H1 (cell line): ENCODE results near the gene LRRFIP1. TPM values are rescaled to one million over a fixed set of nuclear protein-coding genes. Genes with fewer than 3 reads are reported as not detected.

Source experiments
- CTCF ChIA-PET: fragments of 300-600 bp; sonication (Branson Sonifier 250); formaldehyde crosslinking; loops from one replicate; lab custom pipeline; 2021; ENCODE audit not compliant: partially characterized antibody; lab: Charles Lee
- POLR2A ChIA-PET: fragments of 300-600 bp; sonication (Branson Sonifier 250); formaldehyde crosslinking; loops from one replicate; lab custom pipeline; 2021; ENCODE audit warnings: inconsistent platforms; ENCODE audit not compliant: partially characterized antibody; lab: Charles Lee
- DNase-seq, 2 experiments: peaks; one replicate each; pipeline versions ENCODE4 v3.0.0 to v3.0.0-alpha.2; 2010 to 2022; ENCODE audit warnings: low spot score in 2 of 2, low read depth in 1 of 2, mixed read lengths in 1 of 2
- FAIRE-seq: peaks from 2 replicates; lab custom pipeline; 2011; peaks lifted over from hg19 to GRCh38; lab: Jason Lieb, UNC
- H2AFZ ChIP-seq: 2 replicates; pipeline ENCODE4 v1.8.1; 2012; ENCODE audit warnings: low read length, inconsistent platforms
- H2AK5ac ChIP-seq: 2 replicates; pipeline ENCODE4 v1.6.1; 2013; ENCODE audit warnings: low read depth, low read length
- H2BK120ac ChIP-seq: replicated peaks from 2 replicates; pipeline ENCODE3; 2013; ENCODE audit warnings: low read depth, low read length, inconsistent platforms
- H2BK12ac ChIP-seq: 2 replicates; pipeline ENCODE4 v1.6.1; 2013; ENCODE audit warnings: low read depth, low read length
- H2BK15ac ChIP-seq: 2 replicates; pipeline ENCODE4 v1.6.1; 2013; ENCODE audit warnings: low read length
- H2BK20ac ChIP-seq: 2 replicates; pipeline ENCODE4 v1.6.1; 2013; ENCODE audit warnings: low read length
- H2BK5ac ChIP-seq: 2 replicates; pipeline ENCODE4 v1.6.1; 2013; ENCODE audit warnings: low read depth, low read length
- H3K14ac ChIP-seq: 2 replicates; pipeline ENCODE4 v1.6.1; 2013; ENCODE audit warnings: inconsistent platforms; ENCODE audit not compliant: insufficient read length
- H3K18ac ChIP-seq: 2 replicates; pipeline ENCODE4 v1.6.1; 2013; ENCODE audit warnings: low read length; ENCODE audit errors: extremely low read depth
- H3K23ac ChIP-seq: 2 replicates; pipeline ENCODE4 v1.6.1; 2013; ENCODE audit warnings: inconsistent platforms; ENCODE audit not compliant: insufficient read length
- H3K23me2 ChIP-seq: 2 replicates; pipeline ENCODE4 v1.6.1; 2013; ENCODE audit warnings: low read depth, low read length
- H3K27ac ChIP-seq: 2 replicates; pipeline ENCODE4 v1.6.1; 2011; ENCODE audit warnings: low read depth, low read length, inconsistent platforms
- H3K27me3 ChIP-seq, 4 experiments: replicated peaks in 1 of 4; 1 replicate in 1 of 4; 2 replicates in 3 of 4; pipeline versions ENCODE4 v1.6.1 to v1.8.1; 2011 to 2013; ENCODE audit warnings: low read length in 3 of 4, mild to moderate bottlenecking in 3 of 4, inconsistent platforms in 2 of 4, mixed read lengths in 2 of 4, moderate library complexity in 1 of 4; ENCODE audit not compliant: control insufficient read depth in 3 of 4, insufficient read depth in 3 of 4; ENCODE audit errors: extremely low read depth in 1 of 4
- H3K36me3 ChIP-seq, 4 experiments: 2 replicates each; pipeline versions ENCODE4 v1.6.1 to v1.8.1; 2011 to 2013; ENCODE audit warnings: mild to moderate bottlenecking in 4 of 4, low read length in 3 of 4, moderate library complexity in 2 of 4, control low read depth in 1 of 4, inconsistent platforms in 1 of 4; ENCODE audit not compliant: insufficient read depth in 4 of 4, control insufficient read depth in 2 of 4
- H3K4ac ChIP-seq: replicated peaks from 2 replicates; pipeline ENCODE3; 2013; ENCODE audit warnings: low read length, low read depth, mixed read lengths, inconsistent platforms; ENCODE audit not compliant: insufficient read length
- H3K4me1 ChIP-seq, 4 experiments: replicated peaks in 1 of 4; 1 replicate in 1 of 4; 2 replicates in 3 of 4; pipeline versions ENCODE4 v1.6.1 to v1.8.1; 2011 to 2013; ENCODE audit warnings: low read length in 3 of 4, inconsistent platforms in 2 of 4, mixed read lengths in 1 of 4; ENCODE audit not compliant: insufficient read depth in 4 of 4, control insufficient read depth in 3 of 4
- H3K4me2 ChIP-seq, 2 experiments: 2 replicates each; pipeline versions ENCODE4 v1.6.1 to v1.8.1; 2011 to 2013; ENCODE audit warnings: low read depth in 2 of 2, low read length in 2 of 2, control low read depth in 1 of 2, inconsistent platforms in 1 of 2, mild to moderate bottlenecking in 1 of 2; ENCODE audit not compliant: insufficient read depth in 1 of 2
- H3K4me3 ChIP-seq, 4 experiments: fragments of 200-600, 300-600 bp in 1 of 4; sonication (generic), shearing (Covaris generic), sonication (Bioruptor Twin) in 1 of 4; 2 replicates each; pipeline versions ENCODE4 v1.5.1 to v1.8.1; 2011 to 2016; ENCODE audit warnings: low read length in 4 of 4, low read depth in 3 of 4, control low read depth in 2 of 4, inconsistent platforms in 2 of 4, mild to moderate bottlenecking in 2 of 4, mixed read lengths in 1 of 4, moderate library complexity in 1 of 4; ENCODE audit not compliant: insufficient read depth in 2 of 4; ENCODE audit errors: extremely low read depth in 1 of 4
- H3K56ac ChIP-seq: replicated peaks from 2 replicates; pipeline ENCODE3; 2013; ENCODE audit warnings: low read depth, mild to moderate bottlenecking, mixed read lengths, low read length, inconsistent platforms; ENCODE audit not compliant: insufficient read length
- H3K79me1 ChIP-seq: 2 replicates; pipeline ENCODE4 v1.6.1; 2013; ENCODE audit warnings: low read depth, low read length, control low read depth
- H3K79me2 ChIP-seq, 2 experiments: 2 replicates each; pipeline versions ENCODE4 v1.6.1 to v1.8.1; 2012 to 2013; ENCODE audit warnings: low read length in 2 of 2, mild to moderate bottlenecking in 2 of 2, inconsistent platforms in 1 of 2; ENCODE audit not compliant: insufficient read depth in 2 of 2, control insufficient read depth in 1 of 2
- H3K9ac ChIP-seq, 4 experiments: replicated peaks in 1 of 4; 1 replicate in 1 of 4; 2 replicates in 3 of 4; pipeline versions ENCODE4 v1.6.1 to v1.8.1; 2011 to 2013; ENCODE audit warnings: low read depth in 3 of 4, low read length in 3 of 4, control low read depth in 2 of 4, mild to moderate bottlenecking in 2 of 4, moderate library complexity in 2 of 4, inconsistent platforms in 1 of 4; ENCODE audit errors: extremely low read depth in 1 of 4
- H3K9me3 ChIP-seq, 2 experiments: 2 replicates each; pipeline versions ENCODE4 v1.6.1 to v1.8.1; 2012 to 2013; ENCODE audit warnings: mild to moderate bottlenecking in 2 of 2, moderate library complexity in 2 of 2, control low read depth in 1 of 2, inconsistent platforms in 1 of 2, low read depth in 1 of 2, low read length in 1 of 2, mixed read lengths in 1 of 2; ENCODE audit not compliant: insufficient read depth in 2 of 2
- H4K20me1 ChIP-seq, 2 experiments: replicated peaks in 1 of 2; 2 replicates each; pipeline versions ENCODE3 to v1.8.1; 2011 to 2013; ENCODE audit warnings: inconsistent platforms in 2 of 2, low read length in 2 of 2, mild to moderate bottlenecking in 1 of 2; ENCODE audit not compliant: insufficient read depth in 2 of 2, control insufficient read depth in 1 of 2
- H4K5ac ChIP-seq: 2 replicates; pipeline ENCODE4 v1.6.1; 2013; ENCODE audit warnings: low read length, low read depth, mixed read lengths, inconsistent platforms; ENCODE audit not compliant: insufficient read length
- H4K8ac ChIP-seq: 2 replicates; pipeline ENCODE4 v1.8.0; 2013; ENCODE audit warnings: mild to moderate bottlenecking, moderate library complexity, low read length, inconsistent platforms; ENCODE audit not compliant: insufficient read depth; ENCODE audit errors: extremely low read depth
- H4K91ac ChIP-seq: replicated peaks from 2 replicates; pipeline ENCODE3; 2013; ENCODE audit warnings: low read length, mixed read lengths, inconsistent platforms; ENCODE audit not compliant: insufficient read length
- ASH2L ChIP-seq: fragments of 200-600, 300-600 bp; sonication (generic); IDR thresholded peaks from one replicate; pipeline ENCODE4 v1.7.1; 2017; ENCODE audit warnings: low read length
- CBX5 ChIP-seq: fragments of 300-800, 300-1000 bp; sonication (generic); IDR thresholded peaks from 2 replicates; pipeline ENCODE4 v1.7.1; 2016; ENCODE audit warnings: antibody characterized with exemption, low read length, low read depth
- E2F6 ChIP-seq: IDR thresholded peaks from 2 replicates; pipeline ENCODE4 v1.6.1; 2012; ENCODE audit warnings: inconsistent platforms
- EGR1 ChIP-seq: IDR thresholded peaks from 2 replicates; pipeline ENCODE4 v1.6.1; 2011; ENCODE audit warnings: low read depth, low read length, borderline replicate concordance
- EP300 ChIP-seq, 2 experiments: IDR thresholded peaks; 1 replicate in 1 of 2; 2 replicates in 1 of 2; pipeline ENCODE4 v1.6.1; 2011 to 2012; ENCODE audit warnings: low read depth in 2 of 2, low read length in 2 of 2, mild to moderate bottlenecking in 2 of 2, borderline replicate concordance in 1 of 2, inconsistent platforms in 1 of 2, moderate library complexity in 1 of 2
- GTF2F1 ChIP-seq: IDR thresholded peaks from 2 replicates; pipeline ENCODE4 v1.6.1; 2012; ENCODE audit warnings: low read depth, low read length, improper control_type of control experiment, borderline replicate concordance
- JUN ChIP-seq: IDR thresholded peaks from 2 replicates; pipeline ENCODE4 v1.6.1; 2011; ENCODE audit warnings: low read depth, mild to moderate bottlenecking, improper control_type of control experiment, low read length
- RBBP5 ChIP-seq: IDR thresholded peaks from 2 replicates; pipeline ENCODE4 v1.7.1; 2012; ENCODE audit warnings: low read depth, mild to moderate bottlenecking, inconsistent platforms, low read length, moderate library complexity, borderline replicate concordance
- RNF2 ChIP-seq: fragments of 200-900, 300-1000 bp; sonication (generic); IDR thresholded peaks from 2 replicates; pipeline ENCODE4 v1.7.1; 2016; ENCODE audit warnings: borderline replicate concordance, low read depth, mild to moderate bottlenecking, antibody characterized with exemption, low read length; ENCODE audit not compliant: poor library complexity, severe bottlenecking; ENCODE audit errors: missing control alignments
- ZNF274 ChIP-seq: IDR thresholded peaks from 2 replicates; pipeline ENCODE4 v1.7.0; 2012; ENCODE audit warnings: low read length, borderline replicate concordance; ENCODE audit errors: extremely low read depth
- WGBS, 2 experiments: shearing (Covaris generic) in 1 of 2; methylation state at CpG; one replicate each; pipeline versions ENCODE4 v1.1.6 to v1.1.7; 2013 to 2015; ENCODE audit warnings: low lambda C conversion rate in 2 of 2, mixed read lengths in 2 of 2, inconsistent platforms in 1 of 2, low coverage in 1 of 2, missing lambda C conversion rate in 1 of 2; ENCODE audit not compliant: insufficient replicate concordance in 2 of 2, insufficient coverage in 1 of 2, insufficient read length in 1 of 2; ENCODE audit errors: extremely low coverage in 1 of 2, missing lambda C conversion rate in 1 of 2; 5-methylcytosine and 5-hydroxymethylcytosine counted together
- polyA plus RNA-seq, 7 experiments: library from polyadenylated mRNA; depleted of rRNA in 3 of 7; stranded (reverse) in 5 of 7; unstranded in 2 of 7; fragments of >200 nt in 5 of 7; fragments of 200-250 nt in 2 of 7; gene quantifications; 1 replicate in 5 of 7; 2 replicates in 1 of 7; 4 replicates in 1 of 7; pipeline versions ENCODE4 v1.2.1 to v1.2.3, GENCODE V29; 2011 to 2013; ENCODE audit warnings: missing spikeins in 2 of 7, mixed read lengths in 2 of 7
- total RNA-seq: library from RNA; stranded (reverse); fragmentation: NEBNext Ultra II Directional; extraction: Animal tissue kit (Norgen Biotek cat#: 25700); gene quantifications from 2 replicates; pipeline ENCODE4 v1.2.1, GENCODE V29; 2021

LRRFIP1 gene
- total and polyA plus RNA-seq, 2 of the 8 experiments (the other 6 are each of a cell fraction or from before 2014, with no cell fraction given): 12.1 to 75.8 TPM

- TF ChIP-seq RBBP5: no peak
- no peak for TF ChIP-seq EGR1
- TF ChIP-seq EP300 (IDR thresholded peaks at IDR 0.05; ENCODE audit: borderline replicate concordance in 1 of 2, low read depth in 2 of 2, low read length in 2 of 2): no peak
- no peak for TF ChIP-seq CBX5
- TF ChIP-seq E2F6: no peak
- no peak for TF ChIP-seq RNF2
- TF ChIP-seq JUN: no peak
- TF ChIP-seq ZNF274: no peak
- TF ChIP-seq GTF2F1: no peak
- TF ChIP-seq ASH2L: no peak
- TF ChIP-seq, all 59 proteins: peak for 0
- Histone ChIP-seq H2BK15ac (no peak overlapping the region), H4K5ac (no peak overlapping the region), H3K27me3 (no peaks in the 10 kb centered on the region; a peak in 1 of 7 replicates), H2AFZ (no peak overlapping the region), H2BK5ac (no peak overlapping the region), H3K14ac (no peak overlapping the region), H3K27ac (no peak overlapping the region), H3K4ac (no peak overlapping the region), H3K9me3 (peaks cover 16 to 17% of the 10 kb centered on the region in 2 experiments), H3K79me2 (no peaks in the 10 kb centered on the region), H3K4me3 (no peak overlapping the region), H3K4me2 (no peak overlapping the region), H3K79me1 (no peaks in the 10 kb centered on the region), H4K20me1 (no peaks in the 10 kb centered on the region), H3K9ac (no peak overlapping the region), H2BK20ac (no peak overlapping the region), H3K18ac (no peak overlapping the region), H2BK120ac (no peak overlapping the region), H2AK5ac (no peak overlapping the region), H2BK12ac (no peak overlapping the region), H3K36me3 (peaks cover 0 to 3% (median 0%) of the 10 kb centered on the region in 4 experiments; a peak in 2 of 8 replicates), H4K91ac (no peak overlapping the region), H3K4me1 (no peaks in the 10 kb centered on the region), H3K23me2 (no peaks in the 10 kb centered on the region), H3K56ac (no peak overlapping the region), H4K8ac (no peak overlapping the region), H3K23ac (no peak overlapping the region)
- ChIA-PET POLR2A (no interaction called here), CTCF (interaction anchor here (0.6 to 1.7 kb wide), 6 partner anchors 12 to 46 kb away, joined by 3 to 5 read pairs (median 3); no protein-coding TSS in a partner anchor)
- FAIRE-seq: no peak
- 99% methylated on average over 4 of the region's 4 CpGs; no CpG with 5 or more reads in 1 of the 2 experiments for WGBS, 2 experiments
- no peak for DNase-seq
Measured at GRCh38 chr2:237790353-237790752, 163.0 kb downstream of the LRRFIP1 start.
